Natural killer cell treated with Interleukin-12 subunit alpha and Interleukin-12 subunit beta and Interleukin-15 and Interleukin-18, amount 100 ng/mL, for 72 hours (primary cell): ENCODE results near the gene CRHR2. TPM values are rescaled to one million over a fixed set of nuclear protein-coding genes. Genes with fewer than 3 reads are reported as not detected.

ENCODE experiments used
- ATAC-seq, 2 donors: fragments of 150-1000 bp; cut with Tn5 transposase in 1 of 2; sonication (Bioruptor Pico), chemical (Tn5 transposase) in 1 of 2; 2 replicates each; pipeline ENCODE4 v1.10.0; 2021
- DNase-seq: peaks from one replicate; pipeline ENCODE4 v3.0.0; 2022; ENCODE audit warnings: low spot score
- H3K27ac Mint-ChIP-seq, 2 donors: 1 replicate in 1 of 2; 2 replicates in 1 of 2; pipeline ENCODE4 v1.8.0; 2022; ENCODE audit warnings: mixed read lengths in 2 of 2, mild to moderate bottlenecking in 1 of 2, moderate library complexity in 1 of 2
- H3K27me3 Mint-ChIP-seq, 2 donors: 1 replicate in 1 of 2; 2 replicates in 1 of 2; pipeline ENCODE4 v1.8.0; 2022; ENCODE audit warnings: mixed read lengths in 2 of 2
- H3K36me3 Mint-ChIP-seq: one replicate; pipeline ENCODE4 v1.8.0; 2022; ENCODE audit warnings: mixed read lengths
- H3K4me1 Mint-ChIP-seq, 2 donors: 1 replicate in 1 of 2; 2 replicates in 1 of 2; pipeline ENCODE4 v1.8.0; 2022; ENCODE audit warnings: low read depth in 2 of 2, mixed read lengths in 2 of 2, mild to moderate bottlenecking in 1 of 2
- H3K4me3 Mint-ChIP-seq: one replicate; pipeline ENCODE4 v1.8.0; 2022; ENCODE audit warnings: mixed read lengths
- H3K9me3 Mint-ChIP-seq: 2 replicates; pipeline ENCODE4 v1.8.0; 2022; ENCODE audit warnings: mixed read lengths
- total RNA-seq, 2 donors: library from RNA; stranded (reverse); gene quantifications; one replicate each; pipeline ENCODE4 v1.2.3, GENCODE V29; 2022

Gene CRHR2
- total RNA-seq, 2 donors from 2014 or later = not detected

- H3K27ac Mint-ChIP-seq = no peak overlapping the region
- no peaks in the 10 kb centered on the region for H3K36me3 Mint-ChIP-seq
- H3K9me3 Mint-ChIP-seq = no peaks in the 10 kb centered on the region
- ATAC-seq (no peak), DNase-seq (peak; percentile 0)
- no peaks in the 10 kb centered on the region for H3K4me1 Mint-ChIP-seq
- no peaks in the 10 kb centered on the region for H3K27me3 Mint-ChIP-seq
- no peak overlapping the region for H3K4me3 Mint-ChIP-seq
Measured at GRCh38 chr7:30700941-30701340, 18.7 kb upstream of the CRHR2 start.

- no peak overlapping the region for H3K27ac Mint-ChIP-seq
- ATAC-seq (no peak), DNase-seq (peak; percentile 48)
- no peaks in the 10 kb centered on the region for H3K4me1 Mint-ChIP-seq
- no peaks in the 10 kb centered on the region for H3K9me3 Mint-ChIP-seq
- H3K36me3 Mint-ChIP-seq = no peaks in the 10 kb centered on the region
- H3K27me3 Mint-ChIP-seq = no peaks in the 10 kb centered on the region
- H3K4me3 Mint-ChIP-seq = no peak overlapping the region
Measured at GRCh38 chr7:30699706-30700495, 17.6 kb upstream of the CRHR2 start.

GRCh38 chr7:30698481-30698880, 16.2 kb upstream of the CRHR2 start:
- Mint-ChIP-seq H3K27ac (no peak overlapping the region), H3K4me3 (no peak overlapping the region), H3K9me3 (no peaks in the 10 kb centered on the region), H3K27me3 (no peaks in the 10 kb centered on the region), H3K36me3 (no peaks in the 10 kb centered on the region), H3K4me1 (no peaks in the 10 kb centered on the region)
- ATAC-seq (no peak), DNase-seq (no peak)

- no peaks in the 10 kb centered on the region for H3K36me3 Mint-ChIP-seq
- no peak overlapping the region for H3K4me3 Mint-ChIP-seq
- H3K9me3 Mint-ChIP-seq = no peaks in the 10 kb centered on the region
- no peaks in the 10 kb centered on the region for H3K4me1 Mint-ChIP-seq
- no peak overlapping the region for H3K27ac Mint-ChIP-seq
- H3K27me3 Mint-ChIP-seq = no peaks in the 10 kb centered on the region
- DNase-seq = no peak
- no peak for ATAC-seq
Measured at GRCh38 chr7:30697719-30698460, 15.6 kb upstream of the CRHR2 start.

GRCh38 chr7:30694774-30695721, 12.8 kb upstream of the CRHR2 start:
- H3K27ac Mint-ChIP-seq = no peak overlapping the region
- DNase-seq (peak; percentile 28), ATAC-seq (no peak)
- no peaks in the 10 kb centered on the region for H3K9me3 Mint-ChIP-seq
- H3K36me3 Mint-ChIP-seq = no peaks in the 10 kb centered on the region
- no peaks in the 10 kb centered on the region for H3K4me1 Mint-ChIP-seq
- no peaks in the 10 kb centered on the region for H3K27me3 Mint-ChIP-seq
- H3K4me3 Mint-ChIP-seq = no peak overlapping the region

GRCh38 chr7:30694218-30694745, 12.0 kb upstream of the CRHR2 start:
- H3K36me3 Mint-ChIP-seq = no peaks in the 10 kb centered on the region
- no peaks in the 10 kb centered on the region for H3K9me3 Mint-ChIP-seq
- H3K4me1 Mint-ChIP-seq = no peaks in the 10 kb centered on the region
- no peak overlapping the region for H3K27ac Mint-ChIP-seq
- no peak overlapping the region for H3K4me3 Mint-ChIP-seq
- DNase-seq = peak; percentile 54
- ATAC-seq = no peak
- no peaks in the 10 kb centered on the region for H3K27me3 Mint-ChIP-seq

- ATAC-seq = no peak
- Mint-ChIP-seq H3K4me1 (peaks cover 0 to 3% of the 10 kb centered on the region in 2 donors), H3K27ac (no peak overlapping the region), H3K36me3 (no peaks in the 10 kb centered on the region), H3K9me3 (no peaks in the 10 kb centered on the region), H3K4me3 (no peak overlapping the region), H3K27me3 (no peaks in the 10 kb centered on the region)
- no peak for DNase-seq
Measured at GRCh38 chr7:30692882-30693281, 10.6 kb upstream of the CRHR2 start.

GRCh38 chr7:30692438-30692837, 10.2 kb upstream of the CRHR2 start:
- no peaks in the 10 kb centered on the region for H3K36me3 Mint-ChIP-seq
- peaks cover 0 to 4% of the 10 kb centered on the region in 2 donors for H3K4me1 Mint-ChIP-seq
- H3K9me3 Mint-ChIP-seq = no peaks in the 10 kb centered on the region
- no peak overlapping the region for H3K27ac Mint-ChIP-seq
- DNase-seq (no peak), ATAC-seq (no peak)
- H3K4me3 Mint-ChIP-seq = no peak overlapping the region
- H3K27me3 Mint-ChIP-seq = no peaks in the 10 kb centered on the region

GRCh38 chr7:30690011-30690410, 7.8 kb upstream of the CRHR2 start:
- no peaks in the 10 kb centered on the region for H3K27me3 Mint-ChIP-seq
- no peak for DNase-seq
- H3K27ac Mint-ChIP-seq = no peak overlapping the region
- no peak for ATAC-seq
- H3K9me3 Mint-ChIP-seq = no peaks in the 10 kb centered on the region
- peaks cover 0 to 4% of the 10 kb centered on the region in 2 donors for H3K4me1 Mint-ChIP-seq
- H3K4me3 Mint-ChIP-seq = no peak overlapping the region
- no peaks in the 10 kb centered on the region for H3K36me3 Mint-ChIP-seq

GRCh38 chr7:30688718-30689221, 6.5 kb upstream of the CRHR2 start:
- DNase-seq (no peak), ATAC-seq (no peak)
- Mint-ChIP-seq H3K27ac (no peak overlapping the region), H3K36me3 (no peaks in the 10 kb centered on the region), H3K27me3 (peaks cover 0 to 4% of the 10 kb centered on the region in 2 donors), H3K4me3 (no peak overlapping the region), H3K4me1 (peaks cover 0 to 4% of the 10 kb centered on the region in 2 donors), H3K9me3 (no peaks in the 10 kb centered on the region)

GRCh38 chr7:30687604-30688003, 5.3 kb upstream of the CRHR2 start:
- no peak for DNase-seq
- H3K4me3 Mint-ChIP-seq = no peak overlapping the region
- no peak for ATAC-seq
- no peaks in the 10 kb centered on the region for H3K36me3 Mint-ChIP-seq
- peaks cover 3 to 8% of the 10 kb centered on the region in 2 donors for H3K4me1 Mint-ChIP-seq
- no peak overlapping the region for H3K27ac Mint-ChIP-seq
- no peaks in the 10 kb centered on the region for H3K9me3 Mint-ChIP-seq
- H3K27me3 Mint-ChIP-seq = peaks cover 6 to 11% of the 10 kb centered on the region in 2 donors

- DNase-seq (no peak), ATAC-seq (no peak)
- H3K27me3 Mint-ChIP-seq = peaks cover 30 to 31% of the 10 kb centered on the region in 2 donors
- no peak overlapping the region for H3K27ac Mint-ChIP-seq
- H3K4me3 Mint-ChIP-seq = no peak overlapping the region
- H3K9me3 Mint-ChIP-seq = no peaks in the 10 kb centered on the region
- H3K4me1 Mint-ChIP-seq = peaks cover 4 to 13% of the 10 kb centered on the region in 2 donors
- H3K36me3 Mint-ChIP-seq = no peaks in the 10 kb centered on the region
Measured at GRCh38 chr7:30684351-30684750, 2.1 kb upstream of the CRHR2 start.

- H3K27ac Mint-ChIP-seq = no peak overlapping the region
- no peak for DNase-seq
Measured at GRCh38 chr7:30683816-30684215, 1.6 kb upstream of the CRHR2 start.

More at GRCh38 chr7:30683816-30684215, 1.6 kb upstream of the CRHR2 start:
- Mint-ChIP-seq H3K4me1 (peaks cover 4 to 13% of the 10 kb centered on the region in 2 donors), H3K36me3 (no peaks in the 10 kb centered on the region), H3K4me3 (no peak overlapping the region), H3K27me3 (peaks cover 34 to 37% of the 10 kb centered on the region in 2 donors), H3K9me3 (no peaks in the 10 kb centered on the region)
- ATAC-seq = no peak
